RWPE1 (cell line): Measurements from ENCODE around the gene ACBD4.

Experiments
- CTCF ChIA-PET: fragments of 350-600 bp; sonication (Branson Sonifier 250); formaldehyde crosslinking; extraction: SDS; loops from one replicate; lab custom pipeline; 2021; lab: Yijun Ruan, JAX
- POLR2A ChIA-PET: fragments of 400-600 bp; formaldehyde crosslinking; extraction: SDS; loops from one replicate; lab custom pipeline; 2020; ENCODE audit warnings: antibody characterized with exemption; ENCODE audit not compliant: low non-redundant PET; lab: Yijun Ruan, JAX
- DNase-seq: peaks from one replicate; pipeline ENCODE4 v3.0.0; 2012; ENCODE audit warnings: low spot score
- H3K27ac ChIP-seq: fragments of 450-650 bp; 2 replicates; pipeline ENCODE4 v1.5.1; 2017
- CTCF ChIP-seq: fragments of 450-650 bp; conservative IDR thresholded peaks from 2 replicates; pipeline ENCODE4 v1.5.1; 2017; ENCODE audit warnings: low read depth, mild to moderate bottlenecking

The ACBD4 gene

GRCh38 chr17:45135192-45135977 lies at the start of gene ACBD4:
Gene ACBD4, plus strand, starts transcription at chr17:45135687. Its CDS starts 458 bp downstream, at chr17:45136145.
- ChIA-PET CTCF (interaction anchor here (0.6 to 2.8 kb wide), 46 partner anchors 8 to 731 kb away, joined by 3 to 65 read pairs (median 4); partner anchors contain the start of genes DCAKD, HEXIM1 and HEXIM2), POLR2A (interaction anchor here (0.6 to 1.7 kb wide), 7 partner anchors 8 to 222 kb away, joined by 3 to 15 read pairs (median 4); partner anchors contain the start of gene HEXIM1)
- peak within 1 kb of the TSS; percentile 59 for H3K27ac ChIP-seq
- peak; percentile 98 for DNase-seq
- peak; percentile 99 for TF ChIP-seq CTCF

- POLR2A ChIA-PET, result no interaction called here
- TF ChIP-seq CTCF, result no peak
- peak overlapping the region; percentile 93 for H3K27ac ChIP-seq
- CTCF ChIA-PET, result interaction anchor here (0.5 to 2.3 kb wide), 3 partner anchors 10 to 117 kb away, joined by 3 to 9 read pairs (median 4); no protein-coding TSS in a partner anchor
- no peak for DNase-seq
Observed at GRCh38 chr17:45086391-45086790, 49.1 kb upstream of the ACBD4 start.

- TF ChIP-seq CTCF, result no peak
- CTCF ChIA-PET, result interaction anchor here (0.5 to 2.3 kb wide), 3 partner anchors 11 to 117 kb away, joined by 3 to 9 read pairs (median 4); no protein-coding TSS in a partner anchor
- no peak for DNase-seq
- H3K27ac ChIP-seq, result peak overlapping the region; percentile 93
- POLR2A ChIA-PET, result no interaction called here
Observed at GRCh38 chr17:45086865-45087503, 48.5 kb upstream of the ACBD4 start.

DNA sequence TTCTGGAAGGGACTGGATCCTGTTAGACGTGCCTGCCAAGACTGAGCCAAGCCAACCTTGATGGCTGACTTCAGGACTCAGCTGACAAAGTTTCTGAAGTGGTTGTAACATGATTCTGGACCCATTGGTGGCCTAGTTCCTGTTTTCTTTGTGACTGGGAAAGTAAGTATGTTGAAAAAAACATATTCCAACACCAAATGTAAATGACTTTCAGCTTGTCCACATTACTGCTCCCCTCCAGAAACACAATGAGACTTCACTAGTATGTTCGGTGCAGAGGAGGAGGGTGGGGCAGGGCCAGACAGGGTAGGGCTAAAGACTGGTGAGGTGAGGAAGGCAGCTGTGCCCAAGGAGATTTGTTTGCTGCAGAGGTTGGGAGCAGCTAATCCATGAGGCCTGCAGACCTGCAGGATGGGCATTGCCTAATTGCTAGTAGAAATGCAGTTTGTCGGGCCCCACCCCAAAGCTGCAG lies 47.9 kb upstream of the ACBD4 start:
- H3K27ac ChIP-seq, result peak overlapping the region; percentile 93
- no peak for TF ChIP-seq CTCF
- CTCF ChIA-PET, result interaction anchor here (2.3 kb wide), 1 partner anchor 11 kb away, joined by 9 read pairs; no protein-coding TSS in a partner anchor
- no peak for DNase-seq
- POLR2A ChIA-PET, result no interaction called here

- TF ChIP-seq CTCF, result no peak
- ChIA-PET POLR2A (no interaction called here), CTCF (interaction anchor here (2.3 kb wide), 1 partner anchor 11 kb away, joined by 9 read pairs; no protein-coding TSS in a partner anchor)
- no peak for DNase-seq
- peak overlapping the region; percentile 93 for H3K27ac ChIP-seq
Observed at GRCh38 chr17:45087978-45088377, 47.5 kb upstream of the ACBD4 start.

GRCh38 chr17:45088741-45089140 lies 46.7 kb upstream of the ACBD4 start:
- ChIA-PET POLR2A (no interaction called here), CTCF (interaction anchor here (0.5 to 1.0 kb wide), 5 partner anchors 17 to 1979 kb away, joined by 3 to 6 read pairs (median 4); no protein-coding TSS in a partner anchor)
- H3K27ac ChIP-seq, result peak overlapping the region; percentile 93
- DNase-seq, result no peak
- no peak for TF ChIP-seq CTCF
